HepG2 (cell line): ENCODE results near the gene KCNAB1. TPM values are rescaled to one million over a fixed set of nuclear protein-coding genes. Genes with fewer than 3 reads are reported as not detected.
A peak's percentile ranks its signal among the peaks of the same experiment; 100 is the strongest.

Source experiments
- CENPT ChIP-seq: sonication (generic); formaldehyde crosslinking; IDR thresholded peaks from 2 replicates; pipeline ENCODE4 v1.8.0; 2022; ENCODE audit warnings: low read depth, mild to moderate bottlenecking, moderate library complexity, missing genetic modification reagents
- FOXM1 ChIP-seq: sonication (generic); formaldehyde crosslinking; IDR thresholded peaks from 2 replicates; pipeline ENCODE4 v1.5.0; 2020; ENCODE audit warnings: missing genetic modification reagents
- HNF4A ChIP-seq: sonication (generic); formaldehyde crosslinking; IDR thresholded peaks from 2 replicates; pipeline ENCODE4 v1.4.0; 2020; ENCODE audit warnings: missing genetic modification reagents
- ISL2 ChIP-seq: sonication (generic); formaldehyde crosslinking; IDR thresholded peaks from 2 replicates; pipeline ENCODE4 v1.5.0; 2020; ENCODE audit warnings: missing genetic modification reagents
- JUND ChIP-seq: sonication (generic); formaldehyde crosslinking; IDR thresholded peaks from 2 replicates; pipeline ENCODE4 v1.8.0; 2022; ENCODE audit warnings: mild to moderate bottlenecking, missing genetic modification reagents
- MAFK ChIP-seq, 2 experiments: IDR thresholded peaks in 1 of 2; conservative IDR thresholded peaks in 1 of 2; 2 replicates each; pipeline ENCODE4 v1.6.1; 2011; ENCODE audit warnings: improper control_type of control experiment in 2 of 2, low read length in 2 of 2
- MNT ChIP-seq: fragments of 450-650 bp; IDR thresholded peaks from 2 replicates; pipeline ENCODE4 v1.6.1; 2016
- PCBP2 ChIP-seq: fragments of 200-400 bp; formaldehyde crosslinking; optimal IDR thresholded peaks from 2 replicates; pipeline ENCODE3; 2018; ENCODE audit warnings: low read length, low read depth; ENCODE audit not compliant: poor library complexity, severe bottlenecking
- POGZ ChIP-seq: sonication (generic); formaldehyde crosslinking; IDR thresholded peaks from 2 replicates; pipeline ENCODE4 v1.4.0; 2020; ENCODE audit warnings: mild to moderate bottlenecking, missing genetic modification reagents
- RCOR2 ChIP-seq: IDR thresholded peaks from 2 replicates; pipeline ENCODE4 v1.6.1; 2016; ENCODE audit warnings: missing biosample characterization, missing genetic modification reagents
- TBL1XR1 ChIP-seq: fragments of 150-350 bp; IDR thresholded peaks from 2 replicates; pipeline ENCODE4 v1.6.1; 2014; ENCODE audit warnings: borderline replicate concordance, low read length; ENCODE audit not compliant: partially characterized antibody
- TRIM22 ChIP-seq: fragments of 450-650 bp; IDR thresholded peaks from 2 replicates; pipeline ENCODE4 v1.6.1; 2017
- ZC3H13 ChIP-seq: sonication (generic); formaldehyde crosslinking; IDR thresholded peaks from 2 replicates; pipeline ENCODE4 v1.8.1; 2023; ENCODE audit warnings: mild to moderate bottlenecking, missing genetic modification reagents, moderate library complexity
- ZNF282 ChIP-seq: fragments of 450-650 bp; IDR thresholded peaks from 2 replicates; pipeline ENCODE4 v1.6.1; 2018; ENCODE audit not compliant: partially characterized antibody
- ZNF292 ChIP-seq: sonication (generic); formaldehyde crosslinking; IDR thresholded peaks from 2 replicates; pipeline ENCODE4 v1.8.1; 2022; ENCODE audit warnings: mild to moderate bottlenecking, low read depth, missing genetic modification reagents, borderline replicate concordance
- ZNF672 ChIP-seq: sonication (generic); formaldehyde crosslinking; IDR thresholded peaks from 2 replicates; pipeline ENCODE4 v1.8.1; 2022; ENCODE audit warnings: missing genetic modification reagents
- polyA plus RNA-seq, 8 experiments: library from polyadenylated mRNA; depleted of rRNA in 3 of 8; stranded (reverse) in 7 of 8; unstranded in 1 of 8; fragments of >200 nt; fragmentation: Illumina TruSeq in 4 of 8; extraction: Trizol in 4 of 8; gene quantifications; 2 replicates each; pipeline versions ENCODE4 v1.2.1 to v1.2.3, GENCODE V29; 2011 to 2016; ENCODE audit warnings: low read depth in 4 of 8, missing spikeins in 1 of 8, mixed read lengths in 1 of 8; ENCODE audit not compliant: insufficient read depth in 1 of 8
- total RNA-seq, 5 experiments: library from RNA; depleted of rRNA; stranded (reverse); fragments of >200 nt; fragmentation: Illumina TruSeq; extraction: Trizol; gene quantifications; 2 replicates each; pipeline ENCODE4 v1.2.3, GENCODE V29; 2016; ENCODE audit warnings: low read depth in 1 of 5
- TF ChIP-seq, protein P1 (sequence below): sonication (generic); formaldehyde crosslinking; conservative IDR thresholded peaks from 2 replicates; pipeline ENCODE4 v1.4.0; 2020; ENCODE audit warnings: mild to moderate bottlenecking, missing genetic modification reagents, moderate library complexity
- TF ChIP-seq, protein P2 (sequence below): IDR thresholded peaks from 2 replicates; pipeline ENCODE4 v1.6.1; 2016; ENCODE audit warnings: mild to moderate bottlenecking
- TF ChIP-seq, protein P3 (sequence below): sonication (generic); formaldehyde crosslinking; IDR thresholded peaks from 2 replicates; pipeline ENCODE4 v1.5.1; 2020; ENCODE audit warnings: mild to moderate bottlenecking, missing genetic modification reagents, borderline replicate concordance
- TF ChIP-seq, protein P4 (sequence below): sonication (generic); formaldehyde crosslinking; IDR thresholded peaks from 2 replicates; pipeline ENCODE4 v1.9.0; 2022; ENCODE audit warnings: low read depth, missing genetic modification reagents

The KCNAB1 gene
- total and polyA plus RNA-seq, 2 of the 13 experiments (the other 11 are each of a cell fraction or from before 2014, with no cell fraction given), result not detected

DNA sequence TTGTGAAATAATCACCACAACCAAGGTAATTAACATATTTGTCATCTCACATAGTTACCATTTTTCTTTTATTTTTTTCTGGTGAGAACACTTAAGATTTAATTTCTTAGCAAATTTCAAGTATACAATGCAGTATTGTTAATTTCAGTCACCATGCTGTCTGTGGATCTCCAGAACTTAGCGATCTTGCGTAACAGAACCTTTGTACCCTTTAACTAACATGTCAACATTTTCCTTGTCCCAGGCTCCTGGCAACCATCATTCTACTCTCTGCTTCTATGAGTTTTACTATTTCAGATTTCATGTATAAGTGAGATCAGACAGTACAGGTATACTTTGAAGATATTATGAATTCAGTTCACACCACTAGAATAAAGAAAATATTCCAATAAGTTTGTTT, 154.4 kb downstream of the KCNAB1 start (continued):
- TF ChIP-seq, protein P1, sequence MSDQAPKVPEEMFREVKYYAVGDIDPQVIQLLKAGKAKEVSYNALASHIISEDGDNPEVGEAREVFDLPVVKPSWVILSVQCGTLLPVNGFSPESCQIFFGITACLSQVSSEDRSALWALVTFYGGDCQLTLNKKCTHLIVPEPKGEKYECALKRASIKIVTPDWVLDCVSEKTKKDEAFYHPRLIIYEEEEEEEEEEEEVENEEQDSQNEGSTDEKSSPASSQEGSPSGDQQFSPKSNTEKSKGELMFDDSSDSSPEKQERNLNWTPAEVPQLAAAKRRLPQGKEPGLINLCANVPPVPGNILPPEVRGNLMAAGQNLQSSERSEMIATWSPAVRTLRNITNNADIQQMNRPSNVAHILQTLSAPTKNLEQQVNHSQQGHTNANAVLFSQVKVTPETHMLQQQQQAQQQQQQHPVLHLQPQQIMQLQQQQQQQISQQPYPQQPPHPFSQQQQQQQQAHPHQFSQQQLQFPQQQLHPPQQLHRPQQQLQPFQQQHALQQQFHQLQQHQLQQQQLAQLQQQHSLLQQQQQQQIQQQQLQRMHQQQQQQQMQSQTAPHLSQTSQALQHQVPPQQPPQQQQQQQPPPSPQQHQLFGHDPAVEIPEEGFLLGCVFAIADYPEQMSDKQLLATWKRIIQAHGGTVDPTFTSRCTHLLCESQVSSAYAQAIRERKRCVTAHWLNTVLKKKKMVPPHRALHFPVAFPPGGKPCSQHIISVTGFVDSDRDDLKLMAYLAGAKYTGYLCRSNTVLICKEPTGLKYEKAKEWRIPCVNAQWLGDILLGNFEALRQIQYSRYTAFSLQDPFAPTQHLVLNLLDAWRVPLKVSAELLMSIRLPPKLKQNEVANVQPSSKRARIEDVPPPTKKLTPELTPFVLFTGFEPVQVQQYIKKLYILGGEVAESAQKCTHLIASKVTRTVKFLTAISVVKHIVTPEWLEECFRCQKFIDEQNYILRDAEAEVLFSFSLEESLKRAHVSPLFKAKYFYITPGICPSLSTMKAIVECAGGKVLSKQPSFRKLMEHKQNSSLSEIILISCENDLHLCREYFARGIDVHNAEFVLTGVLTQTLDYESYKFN (CRISPR knock-in tag), result 0 out of 2 replicates have a peak, but pooled peaks have one; percentile 16
- TF ChIP-seq, protein P2, sequence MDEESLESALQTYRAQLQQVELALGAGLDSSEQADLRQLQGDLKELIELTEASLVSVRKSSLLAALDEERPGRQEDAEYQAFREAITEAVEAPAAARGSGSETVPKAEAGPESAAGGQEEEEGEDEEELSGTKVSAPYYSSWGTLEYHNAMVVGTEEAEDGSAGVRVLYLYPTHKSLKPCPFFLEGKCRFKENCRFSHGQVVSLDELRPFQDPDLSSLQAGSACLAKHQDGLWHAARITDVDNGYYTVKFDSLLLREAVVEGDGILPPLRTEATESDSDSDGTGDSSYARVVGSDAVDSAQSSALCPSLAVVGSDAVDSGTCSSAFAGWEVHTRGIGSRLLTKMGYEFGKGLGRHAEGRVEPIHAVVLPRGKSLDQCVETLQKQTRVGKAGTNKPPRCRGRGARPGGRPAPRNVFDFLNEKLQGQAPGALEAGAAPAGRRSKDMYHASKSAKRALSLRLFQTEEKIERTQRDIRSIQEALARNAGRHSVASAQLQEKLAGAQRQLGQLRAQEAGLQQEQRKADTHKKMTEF, result peak; percentile 33; the same call in 1 of the 2 replicates
- TF ChIP-seq POGZ (CRISPR knock-in tag), result no peak
- TF ChIP-seq CENPT, result no peak
- no peak for TF ChIP-seq ZC3H13 (CRISPR knock-in tag)
- TF ChIP-seq MAFK (conservative IDR thresholded peaks at IDR 0.05 in 1 of 2, IDR thresholded peaks at IDR 0.05 in 1 of 2; ENCODE audit: low read length in 2 of 2), result no peak
- TF ChIP-seq ZNF672 (CRISPR knock-in tag), result no peak
- peak; percentile 31; the same call in 1 of the 2 replicates for TF ChIP-seq ISL2 (CRISPR knock-in tag)
- TF ChIP-seq TRIM22, result no peak
- no peak for TF ChIP-seq JUND (CRISPR knock-in tag)
- no peak for TF ChIP-seq ZNF282
- TF ChIP-seq MNT, result no peak
- no peak for TF ChIP-seq PCBP2
- TF ChIP-seq FOXM1 (CRISPR knock-in tag), result no peak
- TF ChIP-seq TBL1XR1, result no peak
- TF ChIP-seq, protein P3, sequence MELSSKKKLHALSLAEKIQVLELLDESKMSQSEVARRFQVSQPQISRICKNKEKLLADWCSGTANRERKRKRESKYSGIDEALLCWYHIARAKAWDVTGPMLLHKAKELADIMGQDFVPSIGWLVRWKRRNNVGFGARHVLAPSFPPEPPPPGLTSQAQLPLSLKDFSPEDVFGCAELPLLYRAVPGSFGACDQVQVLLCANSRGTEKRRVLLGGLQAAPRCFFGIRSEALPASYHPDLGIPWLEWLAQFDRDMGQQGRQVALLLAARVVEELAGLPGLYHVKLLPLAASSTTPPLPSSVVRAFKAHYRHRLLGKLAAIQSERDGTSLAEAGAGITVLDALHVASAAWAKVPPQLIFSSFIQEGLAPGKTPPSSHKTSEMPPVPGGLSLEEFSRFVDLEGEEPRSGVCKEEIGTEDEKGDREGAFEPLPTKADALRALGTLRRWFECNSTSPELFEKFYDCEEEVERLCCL, result no peak
- TF ChIP-seq HNF4A (CRISPR knock-in tag), result peak; percentile 94
- no peak for TF ChIP-seq RCOR2
- TF ChIP-seq, protein P4, sequence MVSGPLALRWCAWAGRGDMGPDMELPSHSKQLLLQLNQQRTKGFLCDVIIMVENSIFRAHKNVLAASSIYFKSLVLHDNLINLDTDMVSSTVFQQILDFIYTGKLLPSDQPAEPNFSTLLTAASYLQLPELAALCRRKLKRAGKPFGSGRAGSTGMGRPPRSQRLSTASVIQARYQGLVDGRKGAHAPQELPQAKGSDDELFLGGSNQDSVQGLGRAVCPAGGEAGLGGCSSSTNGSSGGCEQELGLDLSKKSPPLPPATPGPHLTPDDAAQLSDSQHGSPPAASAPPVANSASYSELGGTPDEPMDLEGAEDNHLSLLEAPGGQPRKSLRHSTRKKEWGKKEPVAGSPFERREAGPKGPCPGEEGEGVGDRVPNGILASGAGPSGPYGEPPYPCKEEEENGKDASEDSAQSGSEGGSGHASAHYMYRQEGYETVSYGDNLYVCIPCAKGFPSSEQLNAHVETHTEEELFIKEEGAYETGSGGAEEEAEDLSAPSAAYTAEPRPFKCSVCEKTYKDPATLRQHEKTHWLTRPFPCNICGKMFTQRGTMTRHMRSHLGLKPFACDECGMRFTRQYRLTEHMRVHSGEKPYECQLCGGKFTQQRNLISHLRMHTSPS (CRISPR knock-in tag), result no peak
- no peak for TF ChIP-seq ZNF292
